GM21528 (cell line): Measurements from ENCODE around the gene ISM1.
A peak's percentile ranks its signal among the peaks of the same experiment; 100 is the strongest.

Source experiments
- ATAC-seq: cut with Tn5 transposase; IDR thresholded peaks from one replicate; pipeline ENCODE4 v1.9.1; 2021; ENCODE audit warnings: mild to moderate bottlenecking, moderate library complexity; ENCODE audit not compliant: unreplicated experiment, low FRiP score

The ISM1 gene

GRCh38 chr20:13302647-13303450 is 81.8 kb downstream of the ISM1 start:
- ATAC-seq = no peak

- no peak for ATAC-seq
These were observed 84.2 kb downstream of the ISM1 start for GRCh38 chr20:13305284-13305683.

- ATAC-seq = no peak
These were observed 86.6 kb downstream of the ISM1 start for GRCh38 chr20:13307562-13308163.

DNA sequence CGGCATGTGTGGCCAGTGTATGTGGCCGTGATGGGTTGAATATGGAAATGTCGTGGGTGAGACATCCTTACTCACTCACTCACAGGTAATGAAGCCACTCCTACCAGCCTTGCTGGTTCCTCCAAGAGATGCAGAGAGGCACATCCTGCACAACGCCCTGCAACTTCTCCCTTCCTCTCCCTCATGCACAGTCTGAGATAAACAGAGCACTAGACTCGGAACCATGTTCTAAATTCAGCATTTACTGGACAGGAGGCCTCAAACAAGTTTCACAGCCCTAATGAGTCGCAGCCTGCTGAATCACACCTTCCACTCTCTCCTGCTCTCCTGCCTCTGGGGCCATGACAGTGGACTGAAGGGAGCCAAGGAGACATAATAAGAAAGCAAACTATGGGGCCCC is 91.2 kb downstream of the ISM1 start:
- ATAC-seq = no peak

DNA sequence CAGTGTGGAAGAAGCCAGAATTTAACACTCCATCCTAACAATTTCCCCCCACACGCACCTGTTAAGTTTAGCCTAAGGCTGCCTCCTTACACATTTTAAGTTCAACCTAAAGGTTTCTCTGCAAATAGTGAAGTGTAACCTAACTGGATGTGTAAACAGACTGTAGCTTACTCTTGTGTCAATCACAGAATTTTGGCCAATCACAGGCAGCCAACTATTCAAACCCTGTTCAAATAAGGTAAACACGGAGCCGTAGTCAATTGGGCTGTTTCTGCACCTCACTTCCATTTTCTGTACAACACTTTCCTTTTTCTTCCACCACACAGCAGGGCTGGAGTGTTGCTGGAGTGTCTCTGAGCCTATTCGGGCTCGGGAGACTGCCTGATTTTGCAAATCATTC is 92.1 kb downstream of the ISM1 start:
- ATAC-seq = no peak

DNA sequence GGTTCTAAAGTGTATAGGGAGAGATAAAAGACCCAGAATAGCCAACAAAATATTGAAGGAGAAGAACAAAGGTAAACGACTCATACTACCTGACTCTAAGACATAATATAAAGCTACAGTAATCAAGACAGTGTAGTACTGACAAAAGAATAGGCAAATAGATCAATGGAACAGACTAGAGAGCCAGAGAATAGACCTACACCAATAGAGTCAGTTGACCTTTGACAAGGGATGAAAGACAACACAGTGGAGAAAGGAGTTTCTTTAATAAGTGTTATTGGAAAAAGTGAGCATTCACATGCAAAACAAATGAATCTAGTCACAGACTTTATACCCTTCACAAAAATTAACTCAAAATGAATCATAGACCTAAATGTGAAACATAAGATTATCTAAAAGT is 96.4 kb downstream of the ISM1 start:
- ATAC-seq = no peak

DNA sequence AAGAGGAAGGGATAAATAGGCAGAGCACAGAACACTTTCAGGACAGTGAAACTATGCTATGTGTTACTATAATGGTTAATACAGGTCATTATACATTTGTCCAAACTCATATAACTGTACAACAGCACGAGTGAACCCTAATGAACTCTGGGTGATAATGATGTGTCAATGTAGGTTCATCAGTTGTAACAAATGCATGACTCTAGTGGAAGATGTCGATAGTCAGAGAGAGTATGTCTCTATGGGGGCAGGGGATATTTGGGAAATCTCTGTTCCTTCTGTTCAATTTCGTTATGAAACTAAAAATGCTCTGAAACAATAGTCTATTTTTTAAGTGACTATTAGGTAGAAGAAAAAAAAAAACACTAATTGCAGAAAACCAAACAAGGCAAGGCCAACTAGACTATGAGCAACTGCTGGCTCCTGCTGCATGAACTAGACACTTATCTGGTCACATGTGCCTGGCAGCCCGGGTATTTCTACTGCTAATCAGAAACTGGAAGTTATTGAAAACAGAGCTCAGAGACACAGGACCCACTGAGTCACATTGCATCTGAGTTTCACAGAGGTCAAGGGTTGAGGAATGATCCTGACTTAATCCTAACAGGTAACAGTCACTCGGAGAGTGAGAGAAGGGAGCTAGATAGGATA is 97.9 kb downstream of the ISM1 start:
- ATAC-seq = no peak

GRCh38 chr20:13320702-13321101 is 99.6 kb downstream of the ISM1 start:
- ATAC-seq = no peak

- ATAC-seq = no peak
These were observed 100.3 kb downstream of the ISM1 start for GRCh38 chr20:13321416-13321815.

DNA sequence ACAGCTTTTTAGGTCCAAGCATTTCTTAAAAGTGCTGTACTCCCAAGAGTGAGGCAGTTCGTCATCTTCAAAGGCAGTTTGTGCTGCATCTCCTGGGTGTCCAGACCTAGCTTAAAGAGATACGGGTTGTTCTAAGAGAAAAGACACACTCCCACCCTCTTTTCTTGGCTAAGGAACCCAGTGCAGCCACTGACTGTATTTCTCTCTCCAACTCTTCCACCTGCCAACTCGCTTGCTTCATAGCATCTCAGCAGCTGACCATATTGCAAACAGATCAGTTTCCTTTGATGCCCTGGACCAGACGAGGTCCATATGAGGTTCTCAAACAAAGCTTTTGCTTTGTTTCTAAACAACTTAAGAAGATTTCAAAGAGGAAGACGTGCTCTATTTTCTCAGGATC is 101.1 kb downstream of the ISM1 start:
- no peak for ATAC-seq

GRCh38 chr20:13322621-13323020 is 101.5 kb downstream of the ISM1 start:
- ATAC-seq = no peak

DNA sequence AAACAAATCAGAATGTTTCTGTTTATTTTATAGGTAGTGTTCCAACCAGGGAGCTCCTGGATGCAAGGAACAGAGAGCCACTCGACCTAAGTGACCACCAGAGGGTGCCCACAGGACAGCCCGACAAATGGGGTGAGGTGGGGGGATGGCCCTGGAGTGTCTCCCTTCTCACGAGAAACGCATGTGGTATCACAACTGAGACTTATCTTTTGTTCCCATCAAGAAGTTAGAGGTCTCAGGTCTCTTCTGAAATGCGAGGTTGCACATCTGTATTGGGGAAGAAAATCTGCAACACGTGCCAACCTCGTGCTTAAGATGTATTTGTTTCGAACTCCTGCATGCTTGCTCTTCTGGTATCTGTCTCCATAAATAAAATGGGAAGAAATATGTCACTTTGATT is 104.0 kb downstream of the ISM1 start:
- no peak for ATAC-seq

GRCh38 chr20:13325796-13326340 is 104.8 kb downstream of the ISM1 start:
- ATAC-seq = no peak

GRCh38 chr20:13331536-13331935 is 110.5 kb downstream of the ISM1 start:
- ATAC-seq = no peak

DNA sequence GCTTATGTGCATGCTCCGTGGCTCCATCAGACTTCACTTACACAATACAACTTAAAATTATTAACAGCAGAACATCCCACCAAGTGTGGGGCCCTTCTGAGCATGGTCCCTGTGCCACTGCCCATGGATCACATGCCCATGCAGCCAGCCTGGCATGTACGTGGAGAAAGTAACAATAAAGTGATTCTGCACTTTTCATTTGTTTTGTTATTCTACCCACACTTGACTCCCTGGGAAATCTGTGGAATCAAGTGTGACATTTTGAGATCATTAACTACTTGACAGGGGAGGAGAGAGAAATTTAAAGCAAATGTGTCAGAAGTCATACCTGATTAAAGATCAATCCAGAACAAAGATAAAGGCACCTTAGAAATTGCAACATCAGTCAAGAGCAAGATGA is 112.0 kb downstream of the ISM1 start:
- no peak for ATAC-seq

DNA sequence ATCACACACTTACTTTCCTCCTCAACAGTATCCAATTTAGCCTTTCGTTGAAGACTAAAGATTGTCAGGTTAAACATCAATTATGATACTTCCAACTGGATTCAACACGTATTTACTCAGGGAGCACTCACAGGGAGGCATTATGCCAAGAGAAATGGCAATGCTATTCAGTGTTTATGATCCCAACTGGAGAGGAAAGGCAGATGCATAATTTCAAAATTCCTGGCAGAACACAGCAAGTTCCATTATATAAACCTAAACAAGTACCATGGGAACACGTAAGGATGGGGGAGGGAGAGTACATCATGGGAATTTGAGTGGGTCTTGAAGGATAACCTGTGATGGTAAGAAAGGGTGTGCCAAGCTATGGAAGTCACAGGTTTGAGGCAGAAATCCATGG is 112.7 kb downstream of the ISM1 start:
- ATAC-seq = no peak

- ATAC-seq = peak; percentile 62
These were observed 115.4 kb downstream of the ISM1 start for GRCh38 chr20:13336308-13337089.

DNA sequence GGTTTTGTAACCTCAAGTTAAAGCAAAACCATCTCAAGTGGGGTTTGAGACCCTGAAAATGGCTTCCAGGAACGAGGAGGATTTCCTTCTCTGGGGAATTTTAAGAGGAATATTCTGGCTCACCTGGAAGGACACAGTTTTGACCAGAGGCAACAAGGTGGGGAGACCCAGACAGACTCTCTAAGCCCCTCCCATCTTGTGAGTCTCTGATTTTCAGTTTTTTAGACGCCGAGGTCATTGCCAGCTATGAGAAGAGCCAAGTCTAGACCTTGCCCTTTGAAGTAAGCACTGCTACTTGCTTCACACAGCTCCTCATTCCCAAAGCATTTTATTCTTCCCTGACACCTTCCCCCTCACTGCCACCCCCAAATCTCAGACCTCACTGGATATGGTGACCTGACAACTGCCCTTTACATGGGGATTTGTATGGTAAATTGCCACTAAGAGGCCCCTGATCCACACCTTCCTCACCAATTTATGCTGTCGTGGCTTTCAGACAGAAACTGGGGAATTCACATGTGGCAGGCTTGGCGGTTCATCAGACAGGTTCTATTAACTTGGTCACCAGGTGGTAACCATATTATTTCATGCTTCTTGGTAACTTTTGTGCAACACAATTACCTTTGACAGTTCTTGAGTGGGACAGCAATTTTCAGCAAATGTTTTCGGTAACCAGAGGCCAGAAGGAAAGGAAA is 116.2 kb downstream of the ISM1 start:
- ATAC-seq = no peak

GRCh38 chr20:13338097-13338661 is 117.1 kb downstream of the ISM1 start:
- no peak for ATAC-seq

GRCh38 chr20:13338999-13339411 is 117.9 kb downstream of the ISM1 start:
- ATAC-seq = no peak
